Activated CD8-positive, alpha-beta memory T cell treated with anti-CD3 and anti-CD28 coated beads for 36 hours (primary cell): Measurements from ENCODE around the gene GABRB1. TPM values are rescaled to one million over a fixed set of nuclear protein-coding genes. Genes with fewer than 3 reads are reported as not detected.

Experiments used
- CTCF ChIA-PET: fragments of 350-600 bp; sonication (Branson Sonifier 250); formaldehyde crosslinking; loops from one replicate; lab custom pipeline; 2021; ENCODE audit warnings: antibody characterized with exemption; lab: Charles Lee
- POLR2A ChIA-PET: fragments of 350-600 bp; sonication (Branson Sonifier 250); formaldehyde crosslinking; loops from one replicate; lab custom pipeline; 2021; ENCODE audit warnings: antibody characterized with exemption; lab: Charles Lee
- total RNA-seq, 2 experiments: library from RNA; stranded (reverse); gene quantifications; one replicate each; pipeline ENCODE4 v1.2.3, GENCODE V29; 2021

Gene GABRB1
- total RNA-seq, 2 experiments from 2014 or later, result not detected

DNA sequence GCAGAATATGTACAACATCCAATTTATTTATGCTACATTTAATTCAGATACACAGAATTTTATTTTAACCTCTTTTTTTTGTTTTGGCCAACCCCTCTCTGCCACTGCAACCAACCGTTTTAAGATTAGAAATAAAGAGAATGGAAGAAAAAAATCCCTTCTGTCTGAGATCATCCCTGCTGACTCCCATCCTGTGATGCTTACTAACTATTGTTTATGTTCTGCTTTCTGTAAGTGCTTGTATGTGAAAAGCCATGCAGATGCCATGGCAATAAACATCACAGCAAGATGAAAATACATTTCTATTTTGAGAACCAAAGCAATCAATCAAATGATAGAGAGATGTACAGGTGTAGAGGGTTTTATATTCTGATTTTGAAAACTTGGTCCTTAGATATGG, 70.1 kb downstream of the GABRB1 start:
- ChIA-PET POLR2A (no interaction called here), CTCF (no interaction called here)

GRCh38 chr4:47104986-47105385, 73.6 kb downstream of the GABRB1 start:
- CTCF ChIA-PET, result no interaction called here
- POLR2A ChIA-PET, result no interaction called here

DNA sequence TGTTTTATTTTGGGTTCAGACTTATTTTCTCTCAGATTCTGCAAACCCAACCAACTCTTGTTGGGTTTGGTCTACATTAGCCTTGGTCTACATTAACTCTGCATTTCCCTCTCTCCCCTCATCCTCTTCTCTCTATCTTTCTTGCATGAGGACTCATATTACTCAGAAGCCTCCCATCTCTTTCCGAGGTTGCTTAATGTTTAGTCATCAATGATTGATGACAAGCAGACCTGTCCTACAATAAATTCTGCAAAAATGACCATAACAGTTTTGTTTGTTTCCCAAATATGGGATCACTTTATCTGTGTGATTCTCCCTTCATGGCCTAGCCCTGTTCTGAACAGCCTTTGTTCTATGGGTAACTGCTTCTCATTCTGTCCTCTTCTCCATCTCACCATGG, 75.2 kb downstream of the GABRB1 start:
- CTCF ChIA-PET, result no interaction called here
- POLR2A ChIA-PET, result no interaction called here

DNA sequence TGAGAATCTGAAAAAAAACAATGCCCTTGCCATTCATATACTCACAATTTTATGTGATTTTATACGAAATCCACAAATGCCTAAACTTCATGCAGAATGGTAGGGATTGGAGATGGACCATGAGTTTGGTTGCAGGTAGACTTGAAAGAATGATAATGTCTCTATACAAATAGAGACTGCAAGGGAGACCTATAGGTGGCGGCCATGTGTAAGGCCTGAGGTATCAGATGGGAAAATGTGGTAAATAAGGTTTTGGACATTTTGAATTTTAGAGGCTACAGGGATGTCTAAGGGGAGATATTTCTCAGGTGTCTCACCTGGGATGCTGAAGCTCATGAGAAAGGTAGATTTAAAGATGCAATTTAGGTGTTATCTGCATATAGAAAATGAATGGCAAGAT, 78.0 kb downstream of the GABRB1 start:
- ChIA-PET POLR2A (no interaction called here), CTCF (no interaction called here)

- POLR2A ChIA-PET, result no interaction called here
- CTCF ChIA-PET, result no interaction called here
These were observed 79.3 kb downstream of the GABRB1 start for GRCh38 chr4:47110546-47111132.

- CTCF ChIA-PET, result no interaction called here
- POLR2A ChIA-PET, result no interaction called here
These were observed 87.0 kb downstream of the GABRB1 start for GRCh38 chr4:47118192-47118929.

DNA sequence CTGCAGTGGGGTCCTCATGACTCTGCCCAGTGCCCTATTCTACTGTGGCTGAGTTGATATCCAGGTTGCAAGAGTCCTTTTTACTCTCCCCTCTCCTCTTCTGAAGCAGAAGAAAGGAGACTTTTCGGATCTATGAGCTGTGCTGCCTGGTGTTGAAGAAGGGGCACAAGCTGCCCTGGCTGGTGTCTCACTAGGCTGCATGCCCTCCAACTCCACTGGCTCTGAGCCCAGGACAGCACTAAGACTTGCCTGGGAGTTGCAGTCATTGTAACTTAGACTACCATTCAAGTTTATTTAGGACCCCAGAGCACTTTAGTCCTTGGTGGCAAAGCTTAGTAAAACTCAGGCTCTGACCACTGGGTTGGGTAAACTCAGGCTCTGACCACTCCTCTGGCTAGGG, 89.4 kb downstream of the GABRB1 start:
- ChIA-PET POLR2A (no interaction called here), CTCF (interaction anchor here (1.4 kb wide), 1 partner anchor 9 kb away, joined by 3 read pairs; no protein-coding TSS in a partner anchor)

DNA sequence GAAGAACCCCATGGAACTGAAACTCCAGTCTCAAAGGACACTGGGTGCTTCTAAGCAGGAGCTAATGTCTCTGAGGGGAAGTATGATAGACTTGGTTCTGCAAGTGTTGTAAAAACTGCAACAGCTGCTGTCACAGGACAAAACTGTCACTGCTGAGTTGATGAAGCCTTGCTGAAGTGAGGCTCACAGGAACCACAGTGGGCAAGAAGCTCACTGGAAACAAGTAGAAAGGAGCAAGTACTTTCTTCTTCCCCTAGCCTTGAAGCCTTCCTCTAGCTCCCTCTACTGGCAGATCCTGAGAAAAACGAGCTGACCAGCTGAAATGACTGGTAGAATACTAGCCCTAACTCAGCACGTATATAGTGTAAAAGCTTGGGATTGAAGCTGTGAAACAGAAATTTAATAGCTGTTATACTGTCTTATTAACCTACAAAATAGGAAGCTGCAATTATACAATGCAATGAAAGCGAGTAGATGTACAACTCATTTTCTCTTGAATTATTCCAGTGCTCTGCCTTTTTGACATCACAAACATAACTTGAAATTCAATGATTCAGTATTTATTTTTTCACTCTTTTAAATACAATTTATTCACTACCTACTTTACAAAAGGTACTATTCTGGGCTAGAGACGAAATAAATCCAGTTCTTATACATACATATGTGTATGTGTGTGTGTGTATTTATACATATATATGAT, 91.4 kb downstream of the GABRB1 start:
- ChIA-PET CTCF (no interaction called here), POLR2A (no interaction called here)

DNA sequence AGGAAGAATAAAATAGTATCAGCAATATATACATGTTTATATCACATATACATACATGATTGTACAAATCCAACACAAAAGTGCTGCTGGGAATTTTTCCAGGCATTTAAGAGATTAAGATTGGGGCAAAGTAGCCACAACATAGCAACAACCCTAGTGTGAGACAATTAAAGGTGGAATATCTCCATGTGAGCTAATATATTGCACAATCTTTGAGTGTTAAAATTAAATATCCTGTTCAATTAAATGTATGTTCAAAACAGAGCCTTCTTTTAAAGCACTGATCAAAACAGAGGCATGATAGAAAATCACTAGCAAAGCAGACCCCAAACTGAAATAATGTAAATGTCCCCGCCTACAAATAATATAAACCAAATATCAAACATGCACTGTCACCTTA, 97.6 kb downstream of the GABRB1 start:
- POLR2A ChIA-PET, result no interaction called here
- CTCF ChIA-PET, result no interaction called here

DNA sequence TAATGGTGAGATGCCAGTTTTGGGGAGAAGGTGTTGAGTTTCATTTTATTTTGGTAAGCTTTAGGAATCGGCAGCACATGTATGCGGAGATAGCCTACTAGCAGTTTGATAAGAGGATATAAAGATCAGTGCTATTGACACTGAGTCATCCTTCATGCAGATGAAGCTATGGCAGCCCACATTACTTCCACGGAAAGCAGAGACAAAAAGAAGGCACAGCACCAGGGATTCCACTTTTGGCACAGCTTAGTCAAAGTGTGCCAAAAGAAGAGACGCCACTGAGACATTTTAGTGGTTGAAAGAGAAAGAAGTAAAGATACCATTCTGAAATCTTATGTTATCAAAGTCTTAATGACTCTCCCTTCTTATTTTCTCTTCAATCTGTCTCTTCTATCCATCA, 103.8 kb downstream of the GABRB1 start:
- ChIA-PET CTCF (no interaction called here), POLR2A (no interaction called here)

GRCh38 chr4:47143261-47143660, 111.9 kb downstream of the GABRB1 start:
- CTCF ChIA-PET, result interaction anchor here (1.3 kb wide), 1 partner anchor 23 kb away, joined by 3 read pairs; no protein-coding TSS in a partner anchor

GRCh38 chr4:47145630-47146029, 114.3 kb downstream of the GABRB1 start:
- ChIA-PET CTCF (no interaction called here), POLR2A (no interaction called here)

More at GRCh38 chr4:47143261-47143660, 111.9 kb downstream of the GABRB1 start:
- POLR2A ChIA-PET, result no interaction called here

DNA sequence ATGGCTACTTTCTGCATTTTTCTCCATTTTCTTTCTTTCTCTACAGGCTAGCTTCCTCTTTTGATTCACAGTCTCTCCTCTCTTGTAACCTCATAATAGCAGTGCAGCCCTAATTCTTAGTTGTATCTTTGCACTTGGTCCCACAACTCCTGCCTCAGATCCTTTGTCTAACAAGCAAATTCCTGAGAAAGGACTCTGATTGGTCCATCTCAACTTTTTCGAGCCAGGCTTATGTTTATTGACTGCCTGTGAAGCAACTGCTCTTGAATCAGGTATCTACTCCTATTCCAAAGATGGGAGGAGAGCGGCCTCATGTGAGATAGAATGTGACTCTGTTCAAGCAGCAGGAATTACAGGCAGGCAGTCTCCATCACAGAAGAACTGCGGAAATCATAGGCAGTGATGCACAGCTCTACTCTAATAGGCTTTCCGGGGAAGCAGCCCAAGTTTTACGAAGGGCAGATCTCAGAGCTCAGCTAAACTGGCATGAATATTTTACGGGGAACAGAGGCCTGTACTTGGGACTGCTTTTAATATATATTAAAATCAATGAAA, 123.5 kb downstream of the GABRB1 start:
- ChIA-PET POLR2A (no interaction called here), CTCF (no interaction called here)

GRCh38 chr4:47155919-47156318, 124.6 kb downstream of the GABRB1 start:
- ChIA-PET CTCF (no interaction called here), POLR2A (no interaction called here)

- POLR2A ChIA-PET, result no interaction called here
These were observed 128.7 kb downstream of the GABRB1 start for GRCh38 chr4:47160095-47160494.

GRCh38 chr4:47167081-47168035, 136.0 kb downstream of the GABRB1 start:
- POLR2A ChIA-PET, result no interaction called here
- CTCF ChIA-PET, result no interaction called here

More at GRCh38 chr4:47160095-47160494, 128.7 kb downstream of the GABRB1 start:
- CTCF ChIA-PET, result no interaction called here

- ChIA-PET CTCF (no interaction called here), POLR2A (no interaction called here)
These were observed 152.7 kb downstream of the GABRB1 start for GRCh38 chr4:47184083-47184482.

DNA sequence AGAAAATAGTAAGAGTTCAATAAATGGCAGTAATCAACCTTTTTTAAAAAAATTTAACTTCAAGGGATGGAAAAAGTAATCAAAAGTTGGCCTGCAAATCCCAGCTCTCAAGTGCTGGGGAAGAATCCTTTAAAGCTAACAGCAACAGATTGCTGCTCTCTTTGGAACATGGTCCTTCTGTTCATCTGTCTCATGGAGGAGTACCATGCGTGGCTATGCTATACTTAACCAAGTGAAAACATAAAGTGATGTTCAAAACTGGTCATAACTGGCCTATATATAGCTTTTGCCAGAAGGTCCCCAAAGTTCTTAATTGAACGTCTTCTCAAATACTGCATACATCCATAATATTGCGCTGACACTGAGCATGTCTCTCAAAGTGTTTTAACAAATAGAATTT, 154.4 kb downstream of the GABRB1 start:
- ChIA-PET POLR2A (no interaction called here), CTCF (no interaction called here)

- ChIA-PET POLR2A (no interaction called here), CTCF (no interaction called here)
These were observed 156.2 kb downstream of the GABRB1 start for GRCh38 chr4:47187608-47188007.
